SK-N-SH (cell line): ENCODE results near the gene C16orf95. TPM values are rescaled to one million over a fixed set of nuclear protein-coding genes. Genes with fewer than 3 reads are reported as not detected.

Experiments
- CTCF ChIA-PET: fragments of 300-600, 350-600 bp; formaldehyde crosslinking; extraction: SDS; loops from one replicate; lab custom pipeline; 2021; lab: Yijun Ruan, JAX
- POLR2A ChIA-PET: fragments of 350-600 bp; sonication (Branson Sonifier 250); formaldehyde crosslinking; extraction: SDS; loops from one replicate; lab custom pipeline; 2020; ENCODE audit warnings: antibody characterized with exemption, inconsistent platforms; lab: Yijun Ruan, JAX
- DNase-seq: peaks from one replicate; pipeline ENCODE4 v3.0.0; 2012
- H2AFZ ChIP-seq: fragments of 200-600 bp; sonication (generic); 2 replicates; pipeline ENCODE4 v1.8.1; 2016; ENCODE audit warnings: antibody characterized with exemption, mild to moderate bottlenecking, low read depth
- H3F3A ChIP-seq: fragments of 200-600 bp; sonication (generic); replicated peaks from 2 replicates; pipeline ENCODE3; 2016; ENCODE audit warnings: antibody characterized with exemption, mild to moderate bottlenecking; ENCODE audit not compliant: insufficient read depth
- H3K27ac ChIP-seq, 2 experiments: fragments of 200-500 bp in 1 of 2; fragments of 200-600 bp in 1 of 2; sonication (Bioruptor generic) in 1 of 2; sonication (generic), shearing (Covaris generic) in 1 of 2; 2 replicates each; pipeline versions ENCODE4 v1.5.1 to v1.6.1; 2014 to 2016; ENCODE audit warnings: low read depth in 2 of 2, inconsistent platforms in 1 of 2, low read length in 1 of 2, mild to moderate bottlenecking in 1 of 2, mixed read lengths in 1 of 2
- H3K27me3 ChIP-seq: fragments of 200-600 bp; sonication (generic), shearing (Covaris generic); 2 replicates; pipeline ENCODE4 v1.6.1; 2016; ENCODE audit warnings: mixed run types; ENCODE audit not compliant: insufficient read depth
- H3K36me3 ChIP-seq, 2 experiments: fragments of 200-500 bp in 1 of 2; fragments of 200-600 bp in 1 of 2; sonication (Bioruptor generic) in 1 of 2; sonication (generic) in 1 of 2; replicated peaks in 1 of 2; 2 replicates each; pipeline versions ENCODE3 to v1.5.1; 2014 to 2016; ENCODE audit warnings: low read length in 1 of 2, mild to moderate bottlenecking in 1 of 2; ENCODE audit not compliant: insufficient read depth in 2 of 2, control insufficient read depth in 1 of 2
- H3K4me1 ChIP-seq, 2 experiments: fragments of 200-500 bp in 1 of 2; fragments of 200-600 bp in 1 of 2; sonication (Bioruptor generic) in 1 of 2; sonication (generic), shearing (Covaris generic) in 1 of 2; 2 replicates each; pipeline versions ENCODE4 v1.5.1 to v1.6.1; 2014 to 2016; ENCODE audit warnings: low read depth in 1 of 2, low read length in 1 of 2, mixed run types in 1 of 2; ENCODE audit not compliant: insufficient read depth in 2 of 2, control insufficient read depth in 1 of 2
- H3K4me2 ChIP-seq: fragments of 200-600 bp; sonication (generic), shearing (Covaris generic); 2 replicates; pipeline ENCODE4 v1.6.1; 2017; ENCODE audit warnings: mixed run types
- H3K4me3 ChIP-seq, 2 experiments: fragments of 200-500 bp in 1 of 2; fragments of 200-600 bp in 1 of 2; sonication (Bioruptor generic) in 1 of 2; sonication (generic), shearing (Covaris generic) in 1 of 2; 2 replicates each; pipeline versions ENCODE4 v1.5.1 to v1.8.1; 2014 to 2016; ENCODE audit warnings: low read depth in 2 of 2, inconsistent platforms in 1 of 2, low read length in 1 of 2, mild to moderate bottlenecking in 1 of 2, mixed read lengths in 1 of 2, moderate library complexity in 1 of 2
- H3K79me2 ChIP-seq: fragments of 200-600 bp; sonication (generic); 2 replicates; pipeline ENCODE4 v1.8.1; 2017; ENCODE audit warnings: mild to moderate bottlenecking; ENCODE audit not compliant: insufficient read depth
- H3K9ac ChIP-seq: fragments of 200-600 bp; sonication (generic); 2 replicates; pipeline ENCODE4 v1.6.1; 2017; ENCODE audit warnings: mixed run types
- H3K9me2 ChIP-seq: fragments of 200-600 bp; sonication (generic); 2 replicates; pipeline ENCODE4 v1.6.1; 2017; ENCODE audit warnings: mixed run types
- H3K9me3 ChIP-seq: fragments of 200-600 bp; sonication (generic); 2 replicates; pipeline ENCODE4 v1.6.1; 2017; ENCODE audit warnings: mixed run types, mild to moderate bottlenecking, moderate library complexity
- H4K20me1 ChIP-seq: fragments of 200-600 bp; sonication (generic); 2 replicates; pipeline ENCODE4 v1.6.1; 2017; ENCODE audit warnings: mild to moderate bottlenecking, mixed run types; ENCODE audit not compliant: insufficient read depth
- CHD2 ChIP-seq: fragments of 150-350 bp; IDR thresholded peaks from 2 replicates; pipeline ENCODE4 v1.6.1; 2018; ENCODE audit warnings: low read length; ENCODE audit not compliant: partially characterized antibody
- FOXJ3 ChIP-seq: sonication (generic); formaldehyde crosslinking; IDR thresholded peaks from 2 replicates; pipeline ENCODE4 v1.5.1; 2020; ENCODE audit warnings: mild to moderate bottlenecking, missing genetic modification reagents
- GABPA ChIP-seq: IDR thresholded peaks from 2 replicates; pipeline ENCODE4 v1.4.0; 2012; ENCODE audit warnings: low read depth, mild to moderate bottlenecking
- GATA2 ChIP-seq: sonication (generic); formaldehyde crosslinking; IDR thresholded peaks from 2 replicates; pipeline ENCODE4 v1.5.0; 2020; ENCODE audit warnings: mild to moderate bottlenecking, missing genetic modification reagents
- JUND ChIP-seq: IDR thresholded peaks from 2 replicates; pipeline ENCODE4 v1.4.0; 2012
- MXI1 ChIP-seq: IDR thresholded peaks from 2 replicates; pipeline ENCODE4 v1.6.1; 2012; ENCODE audit warnings: mild to moderate bottlenecking, low read depth, low read length, improper control_type of control experiment
- NRF1 ChIP-seq: IDR thresholded peaks from 2 replicates; pipeline ENCODE4 v1.6.1; 2012; ENCODE audit warnings: low read depth, mild to moderate bottlenecking, low read length
- POLR2AphosphoS5 ChIP-seq: IDR thresholded peaks from 2 replicates; pipeline ENCODE4 v1.6.1; 2012; ENCODE audit warnings: low read depth, low read length
- RCOR1 ChIP-seq: fragments of 150-350 bp; IDR thresholded peaks from 2 replicates; pipeline ENCODE4 v1.6.1; 2017; ENCODE audit warnings: antibody characterized with exemption, low read length
- RXRA ChIP-seq: IDR thresholded peaks from 2 replicates; pipeline ENCODE4 v1.4.0; 2012; ENCODE audit warnings: low read depth, mild to moderate bottlenecking, borderline replicate concordance
- SMC3 ChIP-seq: IDR thresholded peaks from 2 replicates; pipeline ENCODE4 v1.6.1; 2012; ENCODE audit warnings: low read depth, low read length, improper control_type of control experiment
- TCF12 ChIP-seq: IDR thresholded peaks from 2 replicates; pipeline ENCODE4 v1.4.0; 2012
- TEAD4 ChIP-seq: IDR thresholded peaks from 2 replicates; pipeline ENCODE4 v1.4.0; 2012; ENCODE audit warnings: mild to moderate bottlenecking, borderline replicate concordance; ENCODE audit not compliant: insufficient read depth
- YY1 ChIP-seq: IDR thresholded peaks from 2 replicates; pipeline ENCODE4 v1.4.0; 2012; ENCODE audit warnings: low read depth, mild to moderate bottlenecking
- WGBS: methylation state at CpG from one replicate; pipeline ENCODE4 v1.1.6; 2017; ENCODE audit warnings: low lambda C conversion rate; 5-methylcytosine and 5-hydroxymethylcytosine counted together
- polyA plus RNA-seq, 3 experiments: library from polyadenylated mRNA; depleted of rRNA; stranded (reverse); fragments of >200 nt; gene quantifications; 2 replicates each; pipeline ENCODE4 v1.2.3, GENCODE V29; 2012
- TF ChIP-seq, protein P1 (sequence below): fragments of 150-350 bp; IDR thresholded peaks from 2 replicates; pipeline ENCODE4 v1.6.1; 2016; ENCODE audit warnings: mild to moderate bottlenecking, low read depth, low read length
- TF ChIP-seq, protein P2 (sequence below): IDR thresholded peaks from 2 replicates; pipeline ENCODE4 v1.4.0; 2012; ENCODE audit warnings: low read depth
- TF ChIP-seq, protein P3 (sequence below): IDR thresholded peaks from 2 replicates; pipeline ENCODE4 v1.4.0; 2012; ENCODE audit warnings: low read depth, borderline replicate concordance
- TF ChIP-seq, protein P4 (sequence below): IDR thresholded peaks from 2 replicates; pipeline ENCODE4 v1.4.0; 2012; ENCODE audit warnings: low read depth, borderline replicate concordance
- TF ChIP-seq, protein P5 (sequence below): IDR thresholded peaks from 2 replicates; pipeline ENCODE4 v1.6.1; 2012; ENCODE audit warnings: mild to moderate bottlenecking, low read depth, low read length, moderate library complexity

The C16orf95 gene
- polyA plus RNA-seq, 1 of the 3 experiments (the other 2 are of a cell fraction): 5.0 TPM

DNA sequence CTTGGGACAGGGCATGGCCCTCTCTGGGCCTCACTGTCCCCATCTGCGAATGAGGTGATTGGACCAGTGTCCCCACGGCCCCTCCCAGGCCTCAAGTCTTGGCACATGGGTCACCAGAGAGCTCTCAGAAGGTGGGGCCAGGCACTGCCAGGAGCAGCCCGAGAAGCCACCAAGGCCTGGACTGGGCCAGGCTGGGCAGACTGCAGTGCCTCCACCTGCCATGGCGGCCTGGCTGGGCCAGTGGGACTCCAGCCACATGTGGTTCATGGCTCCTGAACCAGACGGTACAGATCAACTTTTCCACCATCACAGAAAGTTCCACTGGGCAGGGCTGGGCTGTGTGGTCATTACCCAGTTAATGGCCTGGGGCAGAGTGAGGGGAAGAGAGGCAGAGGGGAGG is 19.8 kb downstream of the C16orf95 start:
- Histone ChIP-seq H3K36me3 (no peaks in the 10 kb centered on the region), H3K4me3 (no peak overlapping the region), H3K79me2 (no peaks in the 10 kb centered on the region), H3K27me3 (no peaks in the 10 kb centered on the region), H3K9ac (no peak overlapping the region), H3K4me2 (no peak overlapping the region), H3K9me2 (no peaks in the 10 kb centered on the region), H3K4me1 (no peaks in the 10 kb centered on the region), H3F3A (no peaks in the 10 kb centered on the region), H2AFZ (no peak overlapping the region), H3K27ac (no peak overlapping the region)
- ChIA-PET POLR2A (no interaction called here), CTCF (interaction anchor here (0.6 to 1.6 kb wide), 7 partner anchors 14 to 95 kb away, joined by 3 to 6 read pairs (median 4); no protein-coding TSS in a partner anchor)
- TF ChIP-seq POLR2AphosphoS5 (no peak), FOXJ3 (CRISPR knock-in tag) (no peak), RCOR1 (no peak), CHD2 (no peak), TCF12 (no peak)
- TF ChIP-seq, protein P1, sequence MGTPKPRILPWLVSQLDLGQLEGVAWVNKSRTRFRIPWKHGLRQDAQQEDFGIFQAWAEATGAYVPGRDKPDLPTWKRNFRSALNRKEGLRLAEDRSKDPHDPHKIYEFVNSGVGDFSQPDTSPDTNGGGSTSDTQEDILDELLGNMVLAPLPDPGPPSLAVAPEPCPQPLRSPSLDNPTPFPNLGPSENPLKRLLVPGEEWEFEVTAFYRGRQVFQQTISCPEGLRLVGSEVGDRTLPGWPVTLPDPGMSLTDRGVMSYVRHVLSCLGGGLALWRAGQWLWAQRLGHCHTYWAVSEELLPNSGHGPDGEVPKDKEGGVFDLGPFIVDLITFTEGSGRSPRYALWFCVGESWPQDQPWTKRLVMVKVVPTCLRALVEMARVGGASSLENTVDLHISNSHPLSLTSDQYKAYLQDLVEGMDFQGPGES: no peak
- TF ChIP-seq, protein P2, sequence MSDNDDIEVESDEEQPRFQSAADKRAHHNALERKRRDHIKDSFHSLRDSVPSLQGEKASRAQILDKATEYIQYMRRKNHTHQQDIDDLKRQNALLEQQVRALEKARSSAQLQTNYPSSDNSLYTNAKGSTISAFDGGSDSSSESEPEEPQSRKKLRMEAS: no peak
- TF ChIP-seq, protein P3, sequence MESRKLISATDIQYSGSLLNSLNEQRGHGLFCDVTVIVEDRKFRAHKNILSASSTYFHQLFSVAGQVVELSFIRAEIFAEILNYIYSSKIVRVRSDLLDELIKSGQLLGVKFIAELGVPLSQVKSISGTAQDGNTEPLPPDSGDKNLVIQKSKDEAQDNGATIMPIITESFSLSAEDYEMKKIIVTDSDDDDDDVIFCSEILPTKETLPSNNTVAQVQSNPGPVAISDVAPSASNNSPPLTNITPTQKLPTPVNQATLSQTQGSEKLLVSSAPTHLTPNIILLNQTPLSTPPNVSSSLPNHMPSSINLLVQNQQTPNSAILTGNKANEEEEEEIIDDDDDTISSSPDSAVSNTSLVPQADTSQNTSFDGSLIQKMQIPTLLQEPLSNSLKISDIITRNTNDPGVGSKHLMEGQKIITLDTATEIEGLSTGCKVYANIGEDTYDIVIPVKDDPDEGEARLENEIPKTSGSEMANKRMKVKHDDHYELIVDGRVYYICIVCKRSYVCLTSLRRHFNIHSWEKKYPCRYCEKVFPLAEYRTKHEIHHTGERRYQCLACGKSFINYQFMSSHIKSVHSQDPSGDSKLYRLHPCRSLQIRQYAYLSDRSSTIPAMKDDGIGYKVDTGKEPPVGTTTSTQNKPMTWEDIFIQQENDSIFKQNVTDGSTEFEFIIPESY: no peak
- TF ChIP-seq, all 33 proteins: peak for 0
- Histone ChIP-seq H4K20me1 (no peaks in the 10 kb centered on the region), H3K9me3 (no peaks in the 10 kb centered on the region)
- WGBS: 100% methylated on average over 1 of the region's 5 CpGs
- DNase-seq: no peak

DNA sequence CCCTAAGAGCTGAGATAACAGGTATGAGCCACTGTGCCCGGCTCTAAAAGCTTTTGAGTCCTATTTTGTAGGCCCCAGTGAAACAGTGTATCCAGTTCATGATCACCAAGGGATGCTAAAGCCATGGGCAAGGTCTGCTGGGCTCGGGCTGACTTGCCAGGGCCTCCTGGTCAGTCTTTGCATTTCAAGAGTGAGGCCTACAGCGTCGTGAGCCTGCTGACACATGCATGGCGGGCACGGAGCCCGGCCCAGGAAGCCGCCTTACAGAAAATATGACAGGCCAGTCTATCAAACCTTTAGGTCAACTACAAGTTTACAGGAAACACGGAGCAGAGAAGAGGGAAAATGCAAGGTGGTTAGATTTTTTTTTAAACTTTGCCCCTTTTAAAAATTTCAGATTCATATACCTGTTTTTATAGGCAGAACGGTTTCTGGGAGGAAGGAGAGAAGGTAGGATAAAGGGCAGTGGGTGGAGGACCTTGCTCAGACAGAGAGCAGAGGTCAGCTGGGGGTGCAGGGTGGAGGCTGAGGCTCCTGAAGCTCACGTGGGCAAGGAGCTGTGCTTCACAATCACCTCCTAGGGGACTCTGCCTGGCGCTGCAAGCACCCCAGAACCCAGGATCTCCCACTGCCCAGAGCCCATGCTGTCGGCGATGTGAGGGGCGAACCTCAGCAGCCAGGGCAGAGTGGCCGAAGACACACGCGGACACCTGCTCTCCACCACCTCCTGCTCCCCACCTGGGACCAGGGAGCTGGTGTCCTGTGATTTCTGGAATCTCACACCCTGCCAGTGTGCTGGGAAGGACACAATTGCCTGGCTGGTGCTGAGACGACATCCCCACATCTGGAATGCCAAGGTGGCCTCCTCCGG is 21.3 kb downstream of the C16orf95 start:
- Histone ChIP-seq H3K9me2 (no peaks in the 10 kb centered on the region), H2AFZ (no peak overlapping the region), H3K4me1 (no peaks in the 10 kb centered on the region), H3K4me3 (no peak overlapping the region), H3K9me3 (no peaks in the 10 kb centered on the region), H3K27me3 (no peaks in the 10 kb centered on the region), H3K27ac (no peak overlapping the region), H3K79me2 (no peaks in the 10 kb centered on the region), H4K20me1 (no peaks in the 10 kb centered on the region), H3K9ac (no peak overlapping the region), H3K4me2 (no peak overlapping the region), H3F3A (no peaks in the 10 kb centered on the region), H3K36me3 (no peaks in the 10 kb centered on the region)
- ChIA-PET POLR2A (no interaction called here), CTCF (interaction anchor here (0.9 to 1.6 kb wide), 3 partner anchors 17 to 93 kb away, joined by 3 to 5 read pairs (median 4); no protein-coding TSS in a partner anchor)
- WGBS: 78% methylated on average over 16 of the region's 20 CpGs
- no peak for DNase-seq
- TF ChIP-seq GABPA (no peak), SMC3 (no peak), GATA2 (CRISPR knock-in tag) (no peak), TEAD4 (no peak), NRF1 (no peak), JUND (no peak), POLR2AphosphoS5 (no peak), RXRA (no peak), YY1 (no peak), MXI1 (no peak)
- TF ChIP-seq, protein P4, sequence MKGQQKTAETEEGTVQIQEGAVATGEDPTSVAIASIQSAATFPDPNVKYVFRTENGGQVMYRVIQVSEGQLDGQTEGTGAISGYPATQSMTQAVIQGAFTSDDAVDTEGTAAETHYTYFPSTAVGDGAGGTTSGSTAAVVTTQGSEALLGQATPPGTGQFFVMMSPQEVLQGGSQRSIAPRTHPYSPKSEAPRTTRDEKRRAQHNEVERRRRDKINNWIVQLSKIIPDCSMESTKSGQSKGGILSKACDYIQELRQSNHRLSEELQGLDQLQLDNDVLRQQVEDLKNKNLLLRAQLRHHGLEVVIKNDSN: no peak
- TF ChIP-seq, protein P5, sequence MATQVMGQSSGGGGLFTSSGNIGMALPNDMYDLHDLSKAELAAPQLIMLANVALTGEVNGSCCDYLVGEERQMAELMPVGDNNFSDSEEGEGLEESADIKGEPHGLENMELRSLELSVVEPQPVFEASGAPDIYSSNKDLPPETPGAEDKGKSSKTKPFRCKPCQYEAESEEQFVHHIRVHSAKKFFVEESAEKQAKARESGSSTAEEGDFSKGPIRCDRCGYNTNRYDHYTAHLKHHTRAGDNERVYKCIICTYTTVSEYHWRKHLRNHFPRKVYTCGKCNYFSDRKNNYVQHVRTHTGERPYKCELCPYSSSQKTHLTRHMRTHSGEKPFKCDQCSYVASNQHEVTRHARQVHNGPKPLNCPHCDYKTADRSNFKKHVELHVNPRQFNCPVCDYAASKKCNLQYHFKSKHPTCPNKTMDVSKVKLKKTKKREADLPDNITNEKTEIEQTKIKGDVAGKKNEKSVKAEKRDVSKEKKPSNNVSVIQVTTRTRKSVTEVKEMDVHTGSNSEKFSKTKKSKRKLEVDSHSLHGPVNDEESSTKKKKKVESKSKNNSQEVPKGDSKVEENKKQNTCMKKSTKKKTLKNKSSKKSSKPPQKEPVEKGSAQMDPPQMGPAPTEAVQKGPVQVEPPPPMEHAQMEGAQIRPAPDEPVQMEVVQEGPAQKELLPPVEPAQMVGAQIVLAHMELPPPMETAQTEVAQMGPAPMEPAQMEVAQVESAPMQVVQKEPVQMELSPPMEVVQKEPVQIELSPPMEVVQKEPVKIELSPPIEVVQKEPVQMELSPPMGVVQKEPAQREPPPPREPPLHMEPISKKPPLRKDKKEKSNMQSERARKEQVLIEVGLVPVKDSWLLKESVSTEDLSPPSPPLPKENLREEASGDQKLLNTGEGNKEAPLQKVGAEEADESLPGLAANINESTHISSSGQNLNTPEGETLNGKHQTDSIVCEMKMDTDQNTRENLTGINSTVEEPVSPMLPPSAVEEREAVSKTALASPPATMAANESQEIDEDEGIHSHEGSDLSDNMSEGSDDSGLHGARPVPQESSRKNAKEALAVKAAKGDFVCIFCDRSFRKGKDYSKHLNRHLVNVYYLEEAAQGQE: no peak
